SH-SY5Y (cell line): ENCODE results near the gene TAF11L12.

ENCODE experiments used
- GATA2 ChIP-seq: IDR thresholded peaks from 2 replicates; pipeline ENCODE4 v1.6.1; 2011; ENCODE audit warnings: mild to moderate bottlenecking, low read depth, low read length
- GATA3 ChIP-seq: IDR thresholded peaks from 2 replicates; pipeline ENCODE4 v1.6.1; 2011; ENCODE audit warnings: low read depth, mild to moderate bottlenecking, low read length, moderate library complexity

GRCh38 chr5:17634160-17634559 lies 24.0 kb downstream of the TAF11L12 start, which contains the start of gene TAF11L14:
- TF ChIP-seq GATA2 = no peak
- no peak for TF ChIP-seq GATA3
